Calu3 (cell line): ENCODE data around the gene CYP46A1. TPM values are rescaled to one million over a fixed set of nuclear protein-coding genes. Genes with fewer than 3 reads are reported as not detected.

Experiments used
- BruUV-seq: library from RNA; stranded (reverse); fragments of 400-500 nt; replicated peaks from 2 replicates; lab custom pipeline; 2021; lab: Mats Ljungman, UMichigan
- CTCF ChIA-PET: fragments of 300-600 bp; sonication (Branson Sonifier 250); formaldehyde crosslinking; loops from one replicate; lab custom pipeline; 2022; ENCODE audit warnings: antibody characterized with exemption; lab: Charles Lee
- DNase-seq: peaks from one replicate; pipeline ENCODE4 v3.0.0; 2022
- H3K27ac Mint-ChIP-seq: one replicate; pipeline ENCODE4 v1.8.0; 2022; ENCODE audit warnings: mixed read lengths; ENCODE audit not compliant: unreplicated experiment
- H3K27me3 Mint-ChIP-seq: one replicate; pipeline ENCODE4 v1.8.0; 2022; ENCODE audit warnings: mixed read lengths; ENCODE audit not compliant: unreplicated experiment
- H3K36me3 Mint-ChIP-seq: one replicate; pipeline ENCODE4 v1.8.0; 2022; ENCODE audit warnings: mild to moderate bottlenecking, moderate library complexity, mixed read lengths; ENCODE audit not compliant: insufficient read depth, unreplicated experiment
- H3K4me1 Mint-ChIP-seq: one replicate; pipeline ENCODE4 v1.8.0; 2022; ENCODE audit warnings: mild to moderate bottlenecking, low read depth, mixed read lengths; ENCODE audit not compliant: unreplicated experiment
- H3K4me3 Mint-ChIP-seq: one replicate; pipeline ENCODE4 v1.8.0; 2022; ENCODE audit warnings: mild to moderate bottlenecking, low read depth, moderate library complexity, mixed read lengths; ENCODE audit not compliant: unreplicated experiment
- H3K9me3 Mint-ChIP-seq: one replicate; pipeline ENCODE4 v1.8.0; 2022; ENCODE audit warnings: low read depth, mixed read lengths; ENCODE audit not compliant: unreplicated experiment
- intact Hi-C: fragments of 100-400 bp; cut with micrococcal nuclease; formaldehyde crosslinking; loops from one replicate; pipeline ENCODE4 v1.10.0; 2022; ENCODE audit not compliant: unreplicated experiment
- total RNA-seq: library from RNA; stranded (reverse); gene quantifications from 2 replicates; pipeline ENCODE4 v1.2.3, GENCODE V29; 2022
- TF ChIP-seq, protein P1 (sequence below): fragments of 200-600 bp; IDR thresholded peaks from one replicate; pipeline ENCODE4 v1.8.0; 2022; ENCODE audit warnings: antibody characterized with exemption; ENCODE audit not compliant: unreplicated experiment

Gene CYP46A1
- total RNA-seq, 1 experiment from 2014 or later: not detected

GRCh38 chr14:99724196-99724891 is 40.2 kb downstream of the CYP46A1 start:
- peaks cover 68% of the 10 kb centered on the region for H3K27me3 Mint-ChIP-seq
- no peak overlapping the region for H3K4me3 Mint-ChIP-seq
- H3K9me3 Mint-ChIP-seq: no peaks in the 10 kb centered on the region
- no peaks in the 10 kb centered on the region for H3K4me1 Mint-ChIP-seq
- no peak overlapping the region for H3K27ac Mint-ChIP-seq
- BruUV-seq: no TSS peak
- no peaks in the 10 kb centered on the region for H3K36me3 Mint-ChIP-seq
- intact Hi-C loops: no loop called here
- TF ChIP-seq, protein P1, sequence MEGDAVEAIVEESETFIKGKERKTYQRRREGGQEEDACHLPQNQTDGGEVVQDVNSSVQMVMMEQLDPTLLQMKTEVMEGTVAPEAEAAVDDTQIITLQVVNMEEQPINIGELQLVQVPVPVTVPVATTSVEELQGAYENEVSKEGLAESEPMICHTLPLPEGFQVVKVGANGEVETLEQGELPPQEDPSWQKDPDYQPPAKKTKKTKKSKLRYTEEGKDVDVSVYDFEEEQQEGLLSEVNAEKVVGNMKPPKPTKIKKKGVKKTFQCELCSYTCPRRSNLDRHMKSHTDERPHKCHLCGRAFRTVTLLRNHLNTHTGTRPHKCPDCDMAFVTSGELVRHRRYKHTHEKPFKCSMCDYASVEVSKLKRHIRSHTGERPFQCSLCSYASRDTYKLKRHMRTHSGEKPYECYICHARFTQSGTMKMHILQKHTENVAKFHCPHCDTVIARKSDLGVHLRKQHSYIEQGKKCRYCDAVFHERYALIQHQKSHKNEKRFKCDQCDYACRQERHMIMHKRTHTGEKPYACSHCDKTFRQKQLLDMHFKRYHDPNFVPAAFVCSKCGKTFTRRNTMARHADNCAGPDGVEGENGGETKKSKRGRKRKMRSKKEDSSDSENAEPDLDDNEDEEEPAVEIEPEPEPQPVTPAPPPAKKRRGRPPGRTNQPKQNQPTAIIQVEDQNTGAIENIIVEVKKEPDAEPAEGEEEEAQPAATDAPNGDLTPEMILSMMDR: no peak
- no peak for DNase-seq
- CTCF ChIA-PET: no interaction called here

- H3K9me3 Mint-ChIP-seq: no peaks in the 10 kb centered on the region
- H3K27me3 Mint-ChIP-seq: peaks cover 60% of the 10 kb centered on the region
- no peak overlapping the region for H3K27ac Mint-ChIP-seq
- no TSS peak for BruUV-seq
- TF ChIP-seq, protein P1: no peak
- H3K4me1 Mint-ChIP-seq: no peaks in the 10 kb centered on the region
- no peak for DNase-seq
- CTCF ChIA-PET: no interaction called here
- no peaks in the 10 kb centered on the region for H3K36me3 Mint-ChIP-seq
- H3K4me3 Mint-ChIP-seq: no peak overlapping the region
- intact Hi-C loops: no loop called here
Measured at GRCh38 chr14:99724939-99725773, 41.1 kb downstream of the CYP46A1 start.

- H3K27ac Mint-ChIP-seq: no peak overlapping the region
- no peaks in the 10 kb centered on the region for H3K36me3 Mint-ChIP-seq
- CTCF ChIA-PET: no interaction called here
- H3K4me1 Mint-ChIP-seq: no peaks in the 10 kb centered on the region
- no peak overlapping the region for H3K4me3 Mint-ChIP-seq
- DNase-seq: no peak
- peaks cover 60% of the 10 kb centered on the region for H3K27me3 Mint-ChIP-seq
- intact Hi-C loops: no loop called here
- no TSS peak for BruUV-seq
- H3K9me3 Mint-ChIP-seq: no peaks in the 10 kb centered on the region
- TF ChIP-seq, protein P1: no peak
Measured at GRCh38 chr14:99725774-99726537, 41.9 kb downstream of the CYP46A1 start.

DNA sequence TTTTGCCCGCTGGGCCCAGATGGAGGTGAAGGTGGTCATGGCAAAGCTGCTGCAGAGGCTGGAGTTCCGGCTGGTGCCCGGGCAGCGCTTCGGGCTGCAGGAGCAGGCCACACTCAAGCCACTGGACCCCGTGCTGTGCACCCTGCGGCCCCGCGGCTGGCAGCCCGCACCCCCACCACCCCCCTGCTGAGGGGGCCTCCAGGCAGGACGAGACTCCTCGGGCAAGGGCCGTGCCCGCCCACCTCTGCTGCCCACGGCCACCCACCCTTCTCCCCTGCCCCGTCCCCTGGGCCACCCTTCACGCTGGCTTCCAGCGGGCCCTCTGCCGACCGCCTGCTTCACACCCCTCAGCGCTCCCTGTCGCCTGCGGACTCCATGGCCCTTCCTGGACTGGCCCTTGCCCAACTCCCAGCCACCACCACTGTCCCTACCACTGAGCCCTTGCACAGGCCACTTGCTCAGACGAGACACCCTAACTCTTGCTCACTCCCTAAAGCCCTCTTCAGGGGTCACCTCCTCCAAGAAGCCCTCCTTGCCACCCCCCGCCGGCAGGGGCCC is 42.5 kb downstream of the CYP46A1 start:
- CTCF ChIA-PET: interaction anchor here (0.6 kb wide), 1 partner anchor 12 kb away, joined by 4 read pairs; no protein-coding TSS in a partner anchor
- Mint-ChIP-seq H3K27ac (no peak overlapping the region), H3K27me3 (peaks cover 59% of the 10 kb centered on the region), H3K4me3 (no peak overlapping the region), H3K36me3 (no peaks in the 10 kb centered on the region), H3K9me3 (no peaks in the 10 kb centered on the region), H3K4me1 (no peaks in the 10 kb centered on the region)
- no TSS peak for BruUV-seq
- DNase-seq: no peak
- TF ChIP-seq, protein P1: no peak
- intact Hi-C loops: no loop called here
